ENCODE measurements around the gene FANK1.

- TF ChIP-seq CTCF (IDR thresholded peaks at IDR 0.05) (no peak), POLR2A (IDR thresholded peaks at IDR 0.05) (no peak)
Observed at GRCh38 chr10:125871338-125871737, 25.0 kb upstream of the FANK1 start.
